ENCODE results near the gene NPW.

DNA sequence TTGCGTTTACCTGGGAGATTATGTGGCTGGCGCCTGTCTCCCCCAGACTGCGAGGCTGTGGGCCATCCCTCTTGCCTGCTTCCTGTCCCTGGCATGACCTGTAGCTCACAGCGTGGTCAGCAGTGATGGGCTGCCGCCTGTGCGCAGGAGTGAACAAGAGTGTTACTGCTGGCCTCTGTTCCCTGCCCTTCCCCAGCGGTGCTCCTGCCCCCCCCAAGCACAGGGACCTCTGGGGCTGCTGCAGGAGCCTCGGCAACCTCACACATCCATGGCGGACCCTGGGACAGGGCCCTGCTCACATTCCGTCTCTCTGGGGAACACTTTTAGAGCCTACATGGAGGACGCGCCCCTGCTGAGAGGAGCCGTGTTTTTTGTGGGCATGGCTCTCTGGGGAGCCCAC lies 38.8 kb downstream of the NPW start:
- TF ChIP-seq, protein P1, sequence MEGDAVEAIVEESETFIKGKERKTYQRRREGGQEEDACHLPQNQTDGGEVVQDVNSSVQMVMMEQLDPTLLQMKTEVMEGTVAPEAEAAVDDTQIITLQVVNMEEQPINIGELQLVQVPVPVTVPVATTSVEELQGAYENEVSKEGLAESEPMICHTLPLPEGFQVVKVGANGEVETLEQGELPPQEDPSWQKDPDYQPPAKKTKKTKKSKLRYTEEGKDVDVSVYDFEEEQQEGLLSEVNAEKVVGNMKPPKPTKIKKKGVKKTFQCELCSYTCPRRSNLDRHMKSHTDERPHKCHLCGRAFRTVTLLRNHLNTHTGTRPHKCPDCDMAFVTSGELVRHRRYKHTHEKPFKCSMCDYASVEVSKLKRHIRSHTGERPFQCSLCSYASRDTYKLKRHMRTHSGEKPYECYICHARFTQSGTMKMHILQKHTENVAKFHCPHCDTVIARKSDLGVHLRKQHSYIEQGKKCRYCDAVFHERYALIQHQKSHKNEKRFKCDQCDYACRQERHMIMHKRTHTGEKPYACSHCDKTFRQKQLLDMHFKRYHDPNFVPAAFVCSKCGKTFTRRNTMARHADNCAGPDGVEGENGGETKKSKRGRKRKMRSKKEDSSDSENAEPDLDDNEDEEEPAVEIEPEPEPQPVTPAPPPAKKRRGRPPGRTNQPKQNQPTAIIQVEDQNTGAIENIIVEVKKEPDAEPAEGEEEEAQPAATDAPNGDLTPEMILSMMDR (IDR thresholded peaks at IDR 0.05; ENCODE audit: low read depth, low read length, poor library complexity, severe bottlenecking), result no peak
- TF ChIP-seq EZH2phosphoT487 (IDR thresholded peaks at IDR 0.05; ENCODE audit: borderline replicate concordance, low read length), result no peak

Measured in DOHH2 (cell line).